ENCODE data around the gene CNIH4. TPM values are rescaled to one million over a fixed set of nuclear protein-coding genes. Genes with fewer than 3 reads are reported as not detected.
A peak's percentile ranks its signal among the peaks of the same experiment; 100 is the strongest.

The CNIH4 gene
- total RNA-seq, 1 donor from 2014 or later = 68.0 TPM

DNA sequence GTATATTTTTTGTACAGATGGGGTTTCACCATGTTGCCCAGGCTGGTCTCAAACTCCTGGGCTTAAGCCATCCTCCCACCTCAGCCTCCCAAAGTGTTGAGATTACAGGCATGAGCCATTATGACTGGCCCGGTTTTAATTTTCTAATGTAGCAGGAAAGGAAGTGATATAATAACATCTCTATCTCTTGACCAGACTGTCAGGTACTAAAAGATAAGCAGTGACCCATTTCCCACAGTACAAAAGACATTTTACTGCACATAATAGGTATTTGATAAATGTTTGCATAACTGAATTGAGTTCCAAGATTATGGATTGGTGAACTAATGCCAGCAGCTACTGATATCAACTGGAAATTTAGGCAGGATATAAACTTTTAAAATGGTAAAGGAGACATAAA lies 30.7 kb upstream of the CNIH4 start:
- no peak for FAIRE-seq
- no peaks in the 10 kb centered on the region for H3K27me3 Mint-ChIP-seq (ENCODE audit: low read depth, unreplicated experiment)

DNA sequence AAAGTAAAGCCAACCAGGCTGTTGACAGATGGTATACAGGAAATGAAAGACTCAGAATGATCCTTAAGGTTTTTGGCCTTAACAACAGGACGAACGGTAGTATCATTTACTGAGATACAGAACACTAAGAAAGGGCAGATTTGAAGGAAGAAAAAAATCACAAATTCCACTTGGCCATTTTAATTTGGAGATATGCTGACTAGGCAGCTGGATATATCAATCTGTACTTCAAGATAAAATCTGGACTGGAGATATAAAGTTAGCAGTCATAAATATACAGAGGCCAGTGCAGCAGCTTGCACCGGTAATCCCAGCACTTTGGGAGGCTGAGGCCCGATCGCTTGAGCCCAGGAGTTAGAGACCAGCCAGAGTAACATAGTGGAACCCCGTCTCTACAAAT lies 28.0 kb upstream of the CNIH4 start:
- H3K27ac Mint-ChIP-seq (ENCODE audit: unreplicated experiment) = no peak overlapping the region
- H3K27me3 Mint-ChIP-seq (ENCODE audit: low read depth, unreplicated experiment) = no peaks in the 10 kb centered on the region
- peaks cover 10% of the 10 kb centered on the region for H3K4me1 ChIP-seq (ENCODE audit: insufficient read depth, low read length)
- DNase-seq (ENCODE audit: low read depth) (no peak), FAIRE-seq (no peak)
- TF ChIP-seq EZH2 (IDR thresholded peaks at IDR 0.05; ENCODE audit: insufficient read depth, low read length) (no peak), CTCF (IDR thresholded peaks at IDR 0.05; ENCODE audit: insufficient read depth, low read depth, low read length) (no peak)
- no peak overlapping the region for H3K27ac ChIP-seq (ENCODE audit: low read depth, low read length)
- H3K27me3 ChIP-seq (ENCODE audit: insufficient read depth, low read length) = no peaks in the 10 kb centered on the region
- no peak overlapping the region for H2AFZ ChIP-seq (ENCODE audit: low read depth, low read length)
- H3K36me3 ChIP-seq (ENCODE audit: insufficient read depth, low read length) = peaks cover 3% of the 10 kb centered on the region
- peaks cover 7% of the 10 kb centered on the region for H3K4me1 Mint-ChIP-seq (ENCODE audit: low read depth, unreplicated experiment)
- H3K36me3 Mint-ChIP-seq (ENCODE audit: low read depth, unreplicated experiment) = no peaks in the 10 kb centered on the region
- H3K4me2 ChIP-seq (ENCODE audit: low read length) = peak overlapping the region; percentile 97
- H3K4me3 Mint-ChIP-seq (ENCODE audit: unreplicated experiment) = peak overlapping the region; percentile 73
- peaks cover 24% of the 10 kb centered on the region for H4K20me1 ChIP-seq (ENCODE audit: insufficient read depth, low read length)
- no peaks in the 10 kb centered on the region for H3K9me3 Mint-ChIP-seq (ENCODE audit: unreplicated experiment)
- no peaks in the 10 kb centered on the region for H3K9me3 ChIP-seq (ENCODE audit: insufficient read depth, low read depth, low read length)
- H3K4me3 ChIP-seq (ENCODE audit: insufficient read depth, low read depth, low read length) = peak overlapping the region; percentile 98
- H3K9ac ChIP-seq (ENCODE audit: low read length) = peak overlapping the region; percentile 2
- H3K79me2 ChIP-seq (ENCODE audit: insufficient read depth, low read length) = peaks cover 56% of the 10 kb centered on the region

More for the DNA sequence above, 30.7 kb upstream of the CNIH4 start:
- Histone ChIP-seq H3K9me3 (ENCODE audit: insufficient read depth, low read depth, low read length) (no peaks in the 10 kb centered on the region), H2AFZ (ENCODE audit: low read depth, low read length) (no peak overlapping the region), H3K9ac (ENCODE audit: low read length) (no peak overlapping the region), H3K36me3 (ENCODE audit: insufficient read depth, low read length) (peaks cover 7% of the 10 kb centered on the region), H3K79me2 (ENCODE audit: insufficient read depth, low read length) (peaks cover 82% of the 10 kb centered on the region), H3K4me3 (ENCODE audit: insufficient read depth, low read depth, low read length) (no peak overlapping the region), H3K4me2 (ENCODE audit: low read length) (no peak overlapping the region), H4K20me1 (ENCODE audit: insufficient read depth, low read length) (peaks cover 42% of the 10 kb centered on the region), H3K27me3 (ENCODE audit: insufficient read depth, low read length) (no peaks in the 10 kb centered on the region), H3K27ac (ENCODE audit: low read depth, low read length) (no peak overlapping the region), H3K4me1 (ENCODE audit: insufficient read depth, low read length) (peaks cover 8% of the 10 kb centered on the region)
- no peaks in the 10 kb centered on the region for H3K9me3 Mint-ChIP-seq (ENCODE audit: unreplicated experiment)
- peaks cover 9% of the 10 kb centered on the region for H3K4me1 Mint-ChIP-seq (ENCODE audit: low read depth, unreplicated experiment)
- TF ChIP-seq CTCF (IDR thresholded peaks at IDR 0.05; ENCODE audit: insufficient read depth, low read depth, low read length) = no peak
- no peak for TF ChIP-seq EZH2 (IDR thresholded peaks at IDR 0.05; ENCODE audit: insufficient read depth, low read length)
- no peak overlapping the region for H3K4me3 Mint-ChIP-seq (ENCODE audit: unreplicated experiment)
- no peaks in the 10 kb centered on the region for H3K36me3 Mint-ChIP-seq (ENCODE audit: low read depth, unreplicated experiment)
- H3K27ac Mint-ChIP-seq (ENCODE audit: unreplicated experiment) = no peak overlapping the region
- DNase-seq (ENCODE audit: low read depth) = no peak

GRCh38 chr1:224329484-224329841 lies 27.2 kb upstream of the CNIH4 start:
- Mint-ChIP-seq H3K9me3 (ENCODE audit: unreplicated experiment) (no peaks in the 10 kb centered on the region), H3K27me3 (ENCODE audit: low read depth, unreplicated experiment) (no peaks in the 10 kb centered on the region), H3K4me1 (ENCODE audit: low read depth, unreplicated experiment) (peaks cover 11% of the 10 kb centered on the region), H3K27ac (ENCODE audit: unreplicated experiment) (peak overlapping the region; percentile 100), H3K4me3 (ENCODE audit: unreplicated experiment) (peak overlapping the region; percentile 99), H3K36me3 (ENCODE audit: low read depth, unreplicated experiment) (no peaks in the 10 kb centered on the region)
- H3K4me1 ChIP-seq (ENCODE audit: insufficient read depth, low read length) = peaks cover 15% of the 10 kb centered on the region
- peak overlapping the region; percentile 98 for H3K4me3 ChIP-seq (ENCODE audit: insufficient read depth, low read depth, low read length)
- H3K9me3 ChIP-seq (ENCODE audit: insufficient read depth, low read depth, low read length) = no peaks in the 10 kb centered on the region
- peak overlapping the region; percentile 97 for H3K4me2 ChIP-seq (ENCODE audit: low read length)
- H3K36me3 ChIP-seq (ENCODE audit: insufficient read depth, low read length) = peaks cover 2% of the 10 kb centered on the region
- no peaks in the 10 kb centered on the region for H3K27me3 ChIP-seq (ENCODE audit: insufficient read depth, low read length)
- H4K20me1 ChIP-seq (ENCODE audit: insufficient read depth, low read length) = peaks cover 19% of the 10 kb centered on the region
- peak overlapping the region; percentile 99 for H3K27ac ChIP-seq (ENCODE audit: low read depth, low read length)
- peak overlapping the region; percentile 96 for H3K9ac ChIP-seq (ENCODE audit: low read length)
- FAIRE-seq = no peak
- H3K79me2 ChIP-seq (ENCODE audit: insufficient read depth, low read length) = peaks cover 48% of the 10 kb centered on the region
- peak overlapping the region; percentile 94 for H2AFZ ChIP-seq (ENCODE audit: low read depth, low read length)
- TF ChIP-seq CTCF (IDR thresholded peaks at IDR 0.05; ENCODE audit: insufficient read depth, low read depth, low read length) = no peak
- DNase-seq (ENCODE audit: low read depth) = no peak

Measured in astrocyte (in vitro differentiated cells and primary cell).